HG03045 (cell line): ENCODE data around the gene ESCO1.
"Not testable (repeated sequence)": the region's sequence is repeated elsewhere in the genome, so short reads cannot be mapped to it uniquely, and the experiment has no call there.

Experiments
- ATAC-seq: cut with Tn5 transposase; IDR thresholded peaks from one replicate; pipeline ENCODE4 v1.9.1; 2021; ENCODE audit warnings: mild to moderate bottlenecking, moderate library complexity; ENCODE audit not compliant: unreplicated experiment

The ESCO1 gene, protein sequence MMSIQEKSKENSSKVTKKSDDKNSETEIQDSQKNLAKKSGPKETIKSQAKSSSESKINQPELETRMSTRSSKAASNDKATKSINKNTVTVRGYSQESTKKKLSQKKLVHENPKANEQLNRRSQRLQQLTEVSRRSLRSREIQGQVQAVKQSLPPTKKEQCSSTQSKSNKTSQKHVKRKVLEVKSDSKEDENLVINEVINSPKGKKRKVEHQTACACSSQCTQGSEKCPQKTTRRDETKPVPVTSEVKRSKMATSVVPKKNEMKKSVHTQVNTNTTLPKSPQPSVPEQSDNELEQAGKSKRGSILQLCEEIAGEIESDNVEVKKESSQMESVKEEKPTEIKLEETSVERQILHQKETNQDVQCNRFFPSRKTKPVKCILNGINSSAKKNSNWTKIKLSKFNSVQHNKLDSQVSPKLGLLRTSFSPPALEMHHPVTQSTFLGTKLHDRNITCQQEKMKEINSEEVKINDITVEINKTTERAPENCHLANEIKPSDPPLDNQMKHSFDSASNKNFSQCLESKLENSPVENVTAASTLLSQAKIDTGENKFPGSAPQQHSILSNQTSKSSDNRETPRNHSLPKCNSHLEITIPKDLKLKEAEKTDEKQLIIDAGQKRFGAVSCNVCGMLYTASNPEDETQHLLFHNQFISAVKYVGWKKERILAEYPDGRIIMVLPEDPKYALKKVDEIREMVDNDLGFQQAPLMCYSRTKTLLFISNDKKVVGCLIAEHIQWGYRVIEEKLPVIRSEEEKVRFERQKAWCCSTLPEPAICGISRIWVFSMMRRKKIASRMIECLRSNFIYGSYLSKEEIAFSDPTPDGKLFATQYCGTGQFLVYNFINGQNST

GRCh38 chr18:21600526-21601410 lies at the start of gene ESCO1:
ESCO1 (minus strand) TSS chr18:21600704; CDS start chr18:21574843, 25,861 bp downstream.
- ATAC-seq, result peak; percentile 89

GRCh38 chr18:21640375-21640774 lies 39.9 kb upstream of the ESCO1 start:
- ATAC-seq, result not testable (repeated sequence)

- ATAC-seq, result no peak
These were observed 38.3 kb upstream of the ESCO1 start for GRCh38 chr18:21638822-21639221.

DNA sequence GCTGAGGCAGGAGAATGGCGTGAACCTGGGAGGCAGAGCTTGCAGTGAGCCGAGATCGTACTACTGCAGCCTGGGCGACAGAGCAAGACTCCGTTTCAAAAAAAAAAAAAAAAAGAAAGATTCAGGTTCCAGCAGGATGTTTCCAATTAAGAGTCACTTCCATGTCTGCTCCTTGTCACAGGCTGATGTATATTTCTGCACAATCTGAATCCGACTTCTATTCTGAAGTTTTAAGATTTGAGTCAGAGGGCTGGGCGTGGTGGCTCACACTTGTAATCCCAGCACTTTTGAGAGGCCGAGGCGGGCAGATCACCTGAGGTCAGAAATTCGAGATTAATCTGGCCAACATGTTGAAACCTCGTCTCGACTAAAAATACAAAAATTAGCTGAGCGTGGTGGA lies 36.3 kb upstream of the ESCO1 start:
- ATAC-seq, result no peak

DNA sequence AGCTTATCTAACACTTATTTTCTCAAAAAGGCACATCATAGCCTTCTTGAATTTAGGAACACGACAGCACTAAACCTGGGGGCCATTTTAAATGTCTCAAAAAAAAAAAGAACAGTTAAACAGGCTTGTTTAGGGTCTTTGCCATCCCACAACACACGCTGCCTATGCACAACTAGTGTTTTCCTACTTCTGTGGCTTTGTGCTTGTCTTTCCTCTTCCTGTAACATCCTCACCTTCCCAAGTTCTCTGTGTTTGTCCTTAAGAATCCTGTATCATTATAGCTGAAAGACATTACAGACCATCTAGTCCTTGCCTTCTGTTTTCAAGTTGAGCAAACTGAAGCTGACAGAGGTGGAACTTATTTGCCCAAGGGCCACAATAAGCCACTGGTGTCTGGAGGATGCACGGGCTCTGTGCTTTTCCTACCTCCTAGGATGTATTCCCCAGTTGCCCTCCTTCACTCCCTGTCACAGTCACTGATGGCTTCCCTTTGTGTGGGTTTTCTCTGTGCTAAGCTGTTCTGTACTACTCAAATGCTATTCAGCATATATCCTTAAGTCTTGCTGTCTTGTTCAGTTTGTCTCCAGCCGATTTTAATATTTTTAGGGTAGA lies 34.2 kb upstream of the ESCO1 start:
- no peak for ATAC-seq

GRCh38 chr18:21632393-21632792 lies 31.9 kb upstream of the ESCO1 start:
- no peak for ATAC-seq

GRCh38 chr18:21629089-21629832 lies 28.8 kb upstream of the ESCO1 start:
- peak; percentile 96 for ATAC-seq

GRCh38 chr18:21621640-21622039 lies 21.1 kb upstream of the ESCO1 start:
- ATAC-seq, result not testable (repeated sequence)

- peak; percentile 97 for ATAC-seq
These were observed 11.9 kb upstream of the ESCO1 start, which contains the start of gene SNRPD1 for GRCh38 chr18:21612125-21613039. SNRPD1 (plus strand) TSS chr18:21612314; CDS start chr18:21612430, 116 bp downstream.

GRCh38 chr18:21611401-21612124 lies 11.1 kb upstream of the ESCO1 start:
- ATAC-seq, result not testable (repeated sequence)

- no peak for ATAC-seq
These were observed 4.7 kb upstream of the ESCO1 start for GRCh38 chr18:21605213-21605612.

DNA sequence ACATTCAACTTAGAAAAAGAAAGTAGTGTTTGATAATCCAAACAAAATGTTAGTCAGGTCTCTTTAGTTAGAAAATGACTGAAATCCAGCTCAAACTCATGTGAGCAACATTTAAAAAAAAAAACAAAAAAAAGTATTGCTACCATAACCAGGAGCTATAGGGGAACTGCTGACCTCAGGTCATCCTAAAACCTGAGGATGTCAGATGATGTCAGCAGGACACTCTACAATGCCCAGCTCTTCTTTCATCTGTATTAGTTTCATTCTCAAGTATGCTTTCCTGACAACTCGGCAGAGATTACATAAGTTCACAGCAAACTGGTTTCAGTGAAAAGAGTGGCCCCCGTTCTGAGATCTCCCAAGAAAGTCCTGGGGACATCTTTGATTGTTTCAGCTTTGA lies 4.2 kb upstream of the ESCO1 start:
- ATAC-seq, result no peak

DNA sequence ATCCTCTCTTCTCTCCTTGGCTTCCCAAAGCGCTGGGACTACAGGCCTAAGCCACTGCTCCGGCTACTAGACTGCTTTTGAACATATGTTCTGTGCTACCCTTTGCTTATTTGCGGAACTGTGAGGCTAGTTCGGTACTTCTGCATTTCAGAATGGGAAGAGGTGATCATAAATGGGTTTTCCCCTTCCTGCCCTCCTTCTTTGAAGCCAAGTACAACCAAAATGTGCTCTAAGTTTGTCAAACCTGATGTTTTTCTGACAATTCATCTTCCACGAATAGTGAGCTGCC lies 1.7 kb upstream of the ESCO1 start:
- no peak for ATAC-seq

- peak; percentile 48 for ATAC-seq
These were observed 649 bp downstream of the ESCO1 start for GRCh38 chr18:21599585-21600525.

GRCh38 chr18:21598726-21599584 lies 1.5 kb downstream of the ESCO1 start:
- ATAC-seq, result no peak

DNA sequence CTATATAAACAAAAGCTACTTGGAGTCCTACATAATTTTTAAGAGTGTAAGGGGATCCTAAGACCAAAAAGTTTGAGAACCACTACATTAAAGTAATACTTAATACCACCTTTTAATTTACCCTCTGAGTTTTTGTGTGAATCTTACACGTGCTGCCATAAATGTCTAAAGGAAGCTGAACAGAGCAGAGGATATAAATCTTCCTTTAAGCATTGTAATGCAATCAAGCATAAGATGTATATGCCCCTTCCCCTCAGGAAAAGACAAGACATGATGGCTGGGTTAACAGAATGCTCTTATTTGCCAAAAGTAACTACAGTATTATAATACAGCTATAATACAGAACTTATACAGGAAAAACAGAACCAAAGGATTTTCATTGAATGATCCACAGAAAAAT lies 2.9 kb downstream of the ESCO1 start:
- no peak for ATAC-seq
